ENCODE data around the gene TAX1BP3.

DNA sequence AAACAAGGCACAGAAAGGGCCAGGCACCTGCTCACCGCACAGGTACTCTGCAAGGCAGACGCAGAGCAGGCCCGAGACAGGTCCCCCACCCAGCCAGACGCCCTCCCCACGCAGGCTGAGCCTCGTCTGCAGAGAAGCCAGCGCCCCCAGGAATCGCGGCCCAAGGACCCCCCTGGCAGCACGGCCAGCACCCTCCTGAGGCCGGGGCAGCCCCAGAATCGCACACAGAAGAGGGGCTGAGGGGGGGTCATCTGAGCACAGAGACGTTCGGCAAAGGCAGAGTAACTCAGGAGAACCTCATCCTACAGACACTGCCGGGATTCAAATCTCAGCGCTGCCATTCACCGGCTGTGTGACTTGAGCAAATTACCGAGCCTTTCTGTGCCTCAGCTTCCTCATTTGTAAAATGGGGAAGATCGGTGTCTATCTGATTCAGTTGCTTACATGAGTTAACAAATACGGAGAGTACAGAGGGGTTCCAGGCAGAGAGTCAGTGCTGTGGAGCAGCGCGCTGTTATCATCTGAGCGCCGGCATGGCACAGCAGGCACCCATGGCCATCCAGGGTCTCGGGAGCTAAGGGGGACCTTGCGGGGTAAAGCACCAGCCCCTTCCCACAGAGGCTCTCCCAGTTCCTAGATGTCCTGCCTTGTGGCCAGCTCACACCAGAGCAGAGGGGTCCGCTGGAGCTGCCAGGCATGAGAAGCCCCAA is 10.6 kb upstream of the TAX1BP3 start:
- TF ChIP-seq, protein P1, sequence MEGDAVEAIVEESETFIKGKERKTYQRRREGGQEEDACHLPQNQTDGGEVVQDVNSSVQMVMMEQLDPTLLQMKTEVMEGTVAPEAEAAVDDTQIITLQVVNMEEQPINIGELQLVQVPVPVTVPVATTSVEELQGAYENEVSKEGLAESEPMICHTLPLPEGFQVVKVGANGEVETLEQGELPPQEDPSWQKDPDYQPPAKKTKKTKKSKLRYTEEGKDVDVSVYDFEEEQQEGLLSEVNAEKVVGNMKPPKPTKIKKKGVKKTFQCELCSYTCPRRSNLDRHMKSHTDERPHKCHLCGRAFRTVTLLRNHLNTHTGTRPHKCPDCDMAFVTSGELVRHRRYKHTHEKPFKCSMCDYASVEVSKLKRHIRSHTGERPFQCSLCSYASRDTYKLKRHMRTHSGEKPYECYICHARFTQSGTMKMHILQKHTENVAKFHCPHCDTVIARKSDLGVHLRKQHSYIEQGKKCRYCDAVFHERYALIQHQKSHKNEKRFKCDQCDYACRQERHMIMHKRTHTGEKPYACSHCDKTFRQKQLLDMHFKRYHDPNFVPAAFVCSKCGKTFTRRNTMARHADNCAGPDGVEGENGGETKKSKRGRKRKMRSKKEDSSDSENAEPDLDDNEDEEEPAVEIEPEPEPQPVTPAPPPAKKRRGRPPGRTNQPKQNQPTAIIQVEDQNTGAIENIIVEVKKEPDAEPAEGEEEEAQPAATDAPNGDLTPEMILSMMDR (IDR thresholded peaks at IDR 0.05; ENCODE audit: low read depth, low read length, missing input control), result no peak
- TF ChIP-seq GABPA (IDR thresholded peaks at IDR 0.05 in 1 of 2, conservative IDR thresholded peaks at IDR 0.05 in 1 of 2) (no peak), EGR1 (IDR thresholded peaks at IDR 0.05; ENCODE audit: low read depth in 2 of 2) (no peak), HNF4A (conservative IDR thresholded peaks at IDR 0.05) (no peak), TAF1 (conservative IDR thresholded peaks at IDR 0.05) (no peak)
- TF ChIP-seq, protein P2, sequence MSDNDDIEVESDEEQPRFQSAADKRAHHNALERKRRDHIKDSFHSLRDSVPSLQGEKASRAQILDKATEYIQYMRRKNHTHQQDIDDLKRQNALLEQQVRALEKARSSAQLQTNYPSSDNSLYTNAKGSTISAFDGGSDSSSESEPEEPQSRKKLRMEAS (IDR thresholded peaks at IDR 0.05), result no peak
- TF ChIP-seq, protein P3, sequence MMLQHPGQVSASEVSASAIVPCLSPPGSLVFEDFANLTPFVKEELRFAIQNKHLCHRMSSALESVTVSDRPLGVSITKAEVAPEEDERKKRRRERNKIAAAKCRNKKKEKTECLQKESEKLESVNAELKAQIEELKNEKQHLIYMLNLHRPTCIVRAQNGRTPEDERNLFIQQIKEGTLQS (IDR thresholded peaks at IDR 0.05), result no peak
- TF ChIP-seq, protein P4, sequence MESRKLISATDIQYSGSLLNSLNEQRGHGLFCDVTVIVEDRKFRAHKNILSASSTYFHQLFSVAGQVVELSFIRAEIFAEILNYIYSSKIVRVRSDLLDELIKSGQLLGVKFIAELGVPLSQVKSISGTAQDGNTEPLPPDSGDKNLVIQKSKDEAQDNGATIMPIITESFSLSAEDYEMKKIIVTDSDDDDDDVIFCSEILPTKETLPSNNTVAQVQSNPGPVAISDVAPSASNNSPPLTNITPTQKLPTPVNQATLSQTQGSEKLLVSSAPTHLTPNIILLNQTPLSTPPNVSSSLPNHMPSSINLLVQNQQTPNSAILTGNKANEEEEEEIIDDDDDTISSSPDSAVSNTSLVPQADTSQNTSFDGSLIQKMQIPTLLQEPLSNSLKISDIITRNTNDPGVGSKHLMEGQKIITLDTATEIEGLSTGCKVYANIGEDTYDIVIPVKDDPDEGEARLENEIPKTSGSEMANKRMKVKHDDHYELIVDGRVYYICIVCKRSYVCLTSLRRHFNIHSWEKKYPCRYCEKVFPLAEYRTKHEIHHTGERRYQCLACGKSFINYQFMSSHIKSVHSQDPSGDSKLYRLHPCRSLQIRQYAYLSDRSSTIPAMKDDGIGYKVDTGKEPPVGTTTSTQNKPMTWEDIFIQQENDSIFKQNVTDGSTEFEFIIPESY (IDR thresholded peaks at IDR 0.05), result no peak
- TF ChIP-seq, protein P5, sequence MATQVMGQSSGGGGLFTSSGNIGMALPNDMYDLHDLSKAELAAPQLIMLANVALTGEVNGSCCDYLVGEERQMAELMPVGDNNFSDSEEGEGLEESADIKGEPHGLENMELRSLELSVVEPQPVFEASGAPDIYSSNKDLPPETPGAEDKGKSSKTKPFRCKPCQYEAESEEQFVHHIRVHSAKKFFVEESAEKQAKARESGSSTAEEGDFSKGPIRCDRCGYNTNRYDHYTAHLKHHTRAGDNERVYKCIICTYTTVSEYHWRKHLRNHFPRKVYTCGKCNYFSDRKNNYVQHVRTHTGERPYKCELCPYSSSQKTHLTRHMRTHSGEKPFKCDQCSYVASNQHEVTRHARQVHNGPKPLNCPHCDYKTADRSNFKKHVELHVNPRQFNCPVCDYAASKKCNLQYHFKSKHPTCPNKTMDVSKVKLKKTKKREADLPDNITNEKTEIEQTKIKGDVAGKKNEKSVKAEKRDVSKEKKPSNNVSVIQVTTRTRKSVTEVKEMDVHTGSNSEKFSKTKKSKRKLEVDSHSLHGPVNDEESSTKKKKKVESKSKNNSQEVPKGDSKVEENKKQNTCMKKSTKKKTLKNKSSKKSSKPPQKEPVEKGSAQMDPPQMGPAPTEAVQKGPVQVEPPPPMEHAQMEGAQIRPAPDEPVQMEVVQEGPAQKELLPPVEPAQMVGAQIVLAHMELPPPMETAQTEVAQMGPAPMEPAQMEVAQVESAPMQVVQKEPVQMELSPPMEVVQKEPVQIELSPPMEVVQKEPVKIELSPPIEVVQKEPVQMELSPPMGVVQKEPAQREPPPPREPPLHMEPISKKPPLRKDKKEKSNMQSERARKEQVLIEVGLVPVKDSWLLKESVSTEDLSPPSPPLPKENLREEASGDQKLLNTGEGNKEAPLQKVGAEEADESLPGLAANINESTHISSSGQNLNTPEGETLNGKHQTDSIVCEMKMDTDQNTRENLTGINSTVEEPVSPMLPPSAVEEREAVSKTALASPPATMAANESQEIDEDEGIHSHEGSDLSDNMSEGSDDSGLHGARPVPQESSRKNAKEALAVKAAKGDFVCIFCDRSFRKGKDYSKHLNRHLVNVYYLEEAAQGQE (IDR thresholded peaks at IDR 0.05), result no peak

Measured in liver (tissue), 3 donors.